ENCODE measurements around the gene EML4.
"Not testable (repeated sequence)": the region's sequence is repeated elsewhere in the genome, so short reads cannot be mapped to it uniquely, and the experiment has no call there.

EML4 gene

DNA sequence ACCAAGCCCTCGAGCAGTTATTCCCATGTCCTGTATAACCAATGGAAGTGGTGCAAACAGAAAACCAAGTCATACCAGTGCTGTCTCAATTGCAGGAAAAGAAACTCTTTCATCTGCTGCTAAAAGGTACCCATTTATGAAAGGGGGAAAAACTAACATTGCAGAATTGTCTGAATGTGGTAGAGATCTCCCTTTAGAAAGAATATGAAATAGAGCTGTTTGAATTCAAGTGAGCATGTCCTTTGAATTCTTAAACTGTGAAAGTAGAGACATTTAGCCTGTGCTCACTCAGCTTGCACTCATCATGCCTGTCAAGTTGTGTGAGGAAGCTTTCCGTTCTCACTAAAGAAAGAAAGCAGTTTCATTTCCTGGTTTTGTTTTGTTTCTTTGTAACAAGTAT, 87.4 kb downstream of the EML4 start:
- no peak for DNase-seq (ENCODE audit: low read depth, low spot score)

DNA sequence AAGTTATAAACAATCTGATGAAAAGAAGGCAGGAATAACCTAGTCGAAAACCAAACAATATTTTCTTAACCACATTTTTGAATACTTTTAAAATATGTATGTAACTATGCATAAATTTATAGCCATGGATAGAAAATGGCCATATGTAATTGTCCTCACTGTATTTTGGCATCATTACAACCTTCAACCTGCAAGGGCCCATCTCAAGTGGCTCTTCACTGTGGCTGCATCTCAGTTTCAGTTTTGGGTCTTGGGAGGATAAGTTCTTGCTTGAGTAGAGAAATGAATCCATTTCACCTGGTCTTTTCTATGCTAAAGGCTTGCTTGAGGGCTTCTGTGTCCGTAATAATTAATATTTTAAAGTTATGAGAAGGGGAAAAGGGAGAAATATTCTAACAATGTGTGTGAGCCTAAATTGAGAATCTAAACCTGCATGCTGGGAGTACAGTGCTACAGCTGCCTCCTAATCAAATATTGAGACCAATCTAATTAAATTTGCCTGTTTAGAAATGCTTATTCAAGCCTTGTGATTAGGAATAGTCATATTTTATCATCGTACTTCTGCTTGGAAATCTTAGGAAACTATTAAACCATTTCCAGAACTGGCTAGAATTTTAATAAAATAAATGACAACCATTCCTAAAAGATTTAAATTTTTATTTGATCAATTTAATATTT, 92.5 kb downstream of the EML4 start:
- no peak for DNase-seq (ENCODE audit: low read depth, low spot score)

DNA sequence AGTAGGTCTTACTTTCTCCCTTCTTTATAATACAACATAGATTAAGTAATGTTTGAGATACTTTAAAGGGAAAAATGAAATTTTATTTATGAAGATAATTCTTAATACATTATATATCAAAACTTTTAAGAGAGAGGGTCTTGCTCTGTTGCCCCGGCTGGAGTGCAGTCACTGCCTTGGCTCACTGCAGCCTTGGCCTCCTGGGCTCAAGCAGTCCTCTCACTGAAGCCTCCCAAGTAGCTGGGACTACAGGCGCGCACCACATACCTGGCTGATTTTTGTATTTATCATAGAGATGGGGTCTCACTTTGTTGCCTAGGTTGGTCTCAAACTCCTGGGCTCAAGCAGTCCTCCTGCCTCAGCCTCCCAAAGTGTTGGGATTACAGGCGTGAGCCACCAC, 97.1 kb downstream of the EML4 start:
- no peak for DNase-seq (ENCODE audit: low read depth, low spot score)

DNA sequence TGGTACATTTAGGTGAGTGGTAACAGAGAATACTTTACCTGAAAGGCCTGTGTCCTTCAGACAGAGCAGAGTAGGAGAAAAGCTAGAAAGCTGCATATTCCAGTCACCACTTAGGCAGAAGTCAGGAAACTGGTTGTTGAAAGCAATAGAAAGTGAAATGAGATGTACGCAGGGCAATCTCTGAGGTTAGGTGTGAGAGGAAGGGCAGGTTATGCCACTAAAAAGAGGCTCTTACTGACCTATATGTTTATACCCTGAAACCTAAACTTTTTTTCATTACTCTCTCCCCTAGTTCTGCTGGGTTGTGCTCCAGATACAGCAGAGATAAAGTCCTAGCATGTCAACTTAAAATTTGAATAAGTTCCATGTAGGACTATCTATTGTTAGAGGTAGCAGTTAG, 98.4 kb downstream of the EML4 start:
- DNase-seq (ENCODE audit: low read depth, low spot score): no peak

DNA sequence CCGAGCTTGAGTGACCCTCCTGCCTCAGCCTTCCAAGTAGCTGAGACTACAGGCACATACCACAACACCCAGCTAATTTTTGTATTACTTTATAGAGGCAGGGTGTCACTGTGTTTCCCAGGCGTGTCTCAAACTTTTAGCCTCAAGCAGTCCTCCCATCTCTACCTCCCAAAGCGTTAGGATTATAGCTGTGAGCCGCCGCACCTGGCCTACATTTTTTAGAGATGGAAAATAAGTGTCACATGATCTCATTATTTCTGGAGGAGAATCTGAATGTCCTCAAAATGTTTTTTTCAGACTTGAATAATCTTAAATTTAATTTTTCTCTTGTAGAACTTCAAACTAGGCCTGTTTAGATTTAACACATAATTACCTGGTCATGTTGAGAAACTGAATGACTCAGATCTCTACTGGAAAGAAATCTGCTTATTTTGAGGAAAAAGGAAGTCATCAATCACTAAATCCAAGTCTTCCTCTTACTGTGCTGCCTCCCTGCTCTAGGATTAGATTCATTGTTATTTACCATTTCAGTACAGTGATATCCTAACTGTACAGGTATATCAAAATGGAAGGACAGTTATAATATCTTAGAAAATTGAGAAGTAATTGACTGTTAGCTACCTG, 99.5 kb downstream of the EML4 start:
- no peak for DNase-seq (ENCODE audit: low read depth, low spot score)

DNA sequence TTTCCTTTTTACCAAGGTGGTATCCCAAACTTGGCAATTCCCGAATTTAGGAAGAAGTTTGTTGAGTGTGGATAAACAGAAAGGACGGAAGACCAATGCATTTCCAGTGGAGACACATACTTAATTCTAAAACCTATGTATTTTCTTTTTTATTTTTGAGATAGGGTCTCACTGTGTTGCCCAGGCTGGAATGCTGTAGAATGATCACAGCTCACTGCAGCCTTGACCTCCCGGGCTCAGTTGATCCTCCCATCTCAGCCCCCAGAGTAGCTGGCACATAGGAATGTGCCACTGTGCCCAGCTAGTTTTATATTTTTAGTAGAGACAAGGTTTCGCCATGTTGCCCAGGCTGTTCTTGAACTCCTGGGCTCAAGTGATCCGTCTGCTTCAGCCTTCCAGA, 101.6 kb downstream of the EML4 start:
- no peak for DNase-seq (ENCODE audit: low read depth, low spot score)

DNA sequence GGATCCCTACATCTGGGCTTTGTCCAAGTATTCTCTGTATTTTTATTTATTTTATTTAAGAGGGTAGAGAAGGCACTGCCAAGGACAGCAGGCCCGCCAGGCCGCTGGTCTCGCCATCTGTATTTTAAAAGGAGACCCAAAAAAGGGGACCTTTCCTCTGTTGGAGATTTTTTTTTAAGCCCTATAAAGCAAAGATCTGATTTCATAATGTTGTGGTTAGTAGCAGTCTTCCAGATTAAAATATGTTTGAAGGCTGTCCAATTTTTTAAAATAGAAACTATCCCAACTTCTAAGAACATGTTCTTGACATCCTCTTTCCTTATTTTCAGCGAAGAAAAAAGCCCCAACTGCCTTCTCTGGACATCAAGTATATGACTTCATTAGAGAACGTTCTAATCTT, 102.1 kb downstream of the EML4 start:
- DNase-seq (ENCODE audit: low read depth, low spot score): not testable (repeated sequence)

DNA sequence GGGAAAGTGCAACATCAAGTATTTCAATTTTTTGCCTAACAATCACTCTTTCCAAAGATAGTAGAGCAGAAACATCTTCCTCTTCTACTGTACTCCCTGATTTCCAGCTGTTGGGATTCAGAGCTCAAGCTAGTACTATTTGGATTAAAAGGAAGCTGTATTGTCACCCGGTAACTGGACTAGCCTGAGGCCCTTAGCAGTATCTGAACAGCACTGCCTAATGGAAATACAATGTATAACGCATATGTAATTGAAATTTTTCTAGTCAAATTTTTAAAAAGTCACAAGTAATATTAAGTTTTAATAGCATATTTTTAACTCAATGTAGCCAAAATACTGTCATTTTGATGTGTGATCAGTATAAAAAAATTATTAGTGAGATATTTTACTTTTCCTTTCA, 105.7 kb downstream of the EML4 start:
- no peak for DNase-seq (ENCODE audit: low read depth, low spot score)

DNA sequence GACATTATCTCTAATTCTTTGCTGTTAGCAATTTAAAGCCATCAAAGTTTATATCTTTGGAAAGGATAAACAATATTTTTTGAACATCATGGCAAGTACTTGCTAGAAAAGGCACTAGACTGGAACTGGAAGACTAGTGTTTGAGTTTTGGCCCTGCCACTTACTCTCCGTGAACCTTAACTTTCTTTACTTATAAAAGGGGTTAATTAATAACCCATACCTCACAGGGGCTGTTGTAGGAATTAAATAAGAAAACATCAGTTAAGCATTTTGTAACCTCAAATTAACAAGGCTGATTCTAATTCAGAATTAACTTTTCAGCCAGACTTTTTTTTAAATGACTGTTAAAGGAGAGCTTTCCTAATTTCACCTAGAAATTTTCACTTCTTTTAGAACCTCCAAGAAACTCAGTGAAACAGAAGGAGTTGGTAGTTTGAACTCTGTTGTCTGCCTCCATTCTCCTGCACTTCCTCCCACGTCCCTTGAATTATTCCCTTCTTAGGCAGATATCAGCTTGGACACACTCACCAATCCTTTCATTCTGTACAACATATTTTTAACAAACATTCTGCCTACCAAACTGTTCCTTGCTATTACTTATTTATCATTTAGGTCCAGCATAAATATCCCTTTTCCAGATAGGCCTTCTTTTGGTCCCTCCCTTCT, 112.4 kb downstream of the EML4 start:
- DNase-seq (ENCODE audit: low read depth, low spot score): no peak

DNA sequence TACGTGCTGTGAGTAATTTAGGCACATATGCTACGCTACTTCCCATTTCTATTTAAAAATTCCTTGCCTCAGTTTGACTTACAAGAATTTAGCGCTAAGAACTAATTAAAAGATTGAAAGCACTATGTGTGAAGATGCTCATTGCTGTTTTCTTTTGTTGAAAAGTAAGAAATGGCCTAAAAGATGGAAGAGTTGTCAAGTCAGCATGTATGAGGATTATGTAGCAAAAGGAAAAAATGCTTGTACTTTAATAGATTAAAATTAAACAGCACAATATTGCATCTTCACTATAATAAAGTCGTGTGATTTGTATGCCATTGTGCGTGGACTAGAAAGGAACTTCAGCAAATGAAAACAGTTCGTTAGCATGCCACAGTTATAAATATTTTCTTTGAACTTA, 114.9 kb downstream of the EML4 start:
- no peak for DNase-seq (ENCODE audit: low read depth, low spot score)

DNA sequence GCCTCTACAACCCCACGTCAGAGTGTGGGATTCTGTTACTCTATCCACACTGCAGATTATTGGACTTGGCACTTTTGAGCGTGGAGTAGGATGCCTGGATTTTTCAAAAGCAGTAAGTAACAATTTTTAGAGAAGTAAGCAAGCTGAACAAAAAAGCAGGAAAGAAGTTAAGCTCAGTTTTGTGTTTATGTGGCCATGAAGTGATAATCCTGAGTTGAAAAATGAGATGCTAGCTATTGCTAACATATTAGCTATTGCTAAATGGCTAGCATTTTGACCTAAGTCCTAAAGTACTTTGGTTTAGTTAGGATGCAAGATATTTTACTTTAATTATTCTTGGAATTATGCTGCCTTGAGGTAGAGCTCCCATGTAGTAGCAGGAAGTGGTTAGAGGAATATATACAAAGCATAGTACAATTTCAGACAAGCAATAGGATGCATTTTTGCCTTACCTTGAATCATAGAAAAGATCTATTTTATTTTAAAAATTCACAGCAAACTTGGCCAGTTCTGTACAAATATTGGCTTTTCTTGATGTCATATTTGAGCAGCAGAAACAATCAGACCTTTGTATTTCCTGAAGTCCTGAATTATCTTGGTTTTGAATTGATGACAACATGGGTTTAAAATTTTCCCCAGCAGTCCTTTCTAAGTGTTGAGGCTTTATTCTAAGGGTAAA, 117.3 kb downstream of the EML4 start:
- no peak for DNase-seq (ENCODE audit: low read depth, low spot score)

DNA sequence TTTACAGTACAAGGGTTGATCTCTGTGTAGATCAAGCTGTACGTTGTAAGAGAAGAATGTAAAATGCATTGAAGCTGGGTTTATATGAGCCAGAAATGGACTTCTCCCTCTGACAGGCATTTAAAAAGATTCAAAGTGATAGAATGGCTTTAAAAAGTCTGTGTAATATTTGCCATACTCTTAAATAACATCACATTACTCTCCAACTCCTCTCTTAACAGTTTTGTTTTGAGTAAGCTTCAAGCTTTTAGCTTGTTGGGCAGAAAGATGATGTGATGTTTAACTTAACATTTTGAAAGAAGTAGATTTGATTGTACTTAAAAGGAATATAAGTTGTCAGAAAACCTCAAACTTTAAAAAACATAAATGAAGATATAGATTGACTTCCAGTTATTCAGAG, 119.7 kb downstream of the EML4 start:
- no peak for DNase-seq (ENCODE audit: low read depth, low spot score)

DNA sequence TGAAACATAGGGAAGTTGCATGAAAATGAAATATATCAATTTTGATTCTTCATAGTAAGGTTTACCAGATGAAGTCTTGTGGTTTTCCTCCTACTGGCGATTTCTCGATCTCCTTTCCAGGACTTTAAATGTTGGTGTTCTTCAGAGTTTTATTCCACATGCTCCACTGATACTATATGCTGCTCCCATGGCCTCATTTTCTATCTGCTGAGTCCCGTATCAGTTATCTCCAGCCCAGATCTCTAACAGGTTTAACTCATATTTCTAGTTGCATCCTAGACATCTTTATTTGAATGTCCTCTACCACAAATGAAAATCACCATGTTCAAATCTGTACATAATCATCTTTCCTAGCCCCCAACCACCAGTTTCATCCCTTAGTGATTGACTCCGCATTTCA, 120.1 kb downstream of the EML4 start:
- no peak for DNase-seq (ENCODE audit: low read depth, low spot score)

DNA sequence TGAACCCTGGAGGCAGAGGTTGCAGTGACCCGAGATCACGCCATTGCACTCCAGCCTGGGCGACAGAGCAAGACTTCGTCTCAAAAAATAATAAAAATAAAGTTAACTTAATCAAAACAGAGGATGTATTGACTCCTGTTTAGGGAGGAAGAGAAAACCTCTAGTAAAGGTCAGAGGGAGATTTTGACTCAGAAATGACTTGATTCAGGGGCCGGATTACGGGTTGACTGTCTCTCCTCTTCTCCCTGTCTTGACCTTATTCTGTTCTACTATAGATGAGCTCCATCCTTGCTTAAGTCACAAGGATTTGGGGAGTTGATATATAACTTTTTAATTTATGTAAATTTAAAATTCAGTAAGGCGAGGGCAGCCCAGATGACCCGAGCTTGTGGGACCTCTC, 120.9 kb downstream of the EML4 start:
- no peak for DNase-seq (ENCODE audit: low read depth, low spot score)

DNA sequence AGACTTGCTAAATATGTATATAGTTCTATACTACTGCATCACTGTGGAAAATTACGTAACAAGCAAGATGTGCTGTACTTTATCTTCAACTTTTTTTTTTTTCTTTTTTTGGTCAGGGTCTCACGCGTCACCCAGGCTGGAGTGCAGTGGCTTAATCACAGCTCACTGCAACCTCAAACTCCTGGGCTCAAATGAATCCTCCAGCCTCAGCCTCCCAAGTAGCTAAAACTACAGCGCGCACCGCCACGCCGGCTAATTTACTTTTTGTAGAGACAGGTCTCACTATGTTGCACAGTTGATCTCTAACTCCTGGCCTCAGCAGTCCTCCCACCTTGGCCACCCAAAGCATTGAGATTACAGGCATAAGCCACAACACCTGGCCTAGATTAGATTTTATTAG, 123.9 kb downstream of the EML4 start:
- no peak for DNase-seq (ENCODE audit: low read depth, low spot score)

DNA sequence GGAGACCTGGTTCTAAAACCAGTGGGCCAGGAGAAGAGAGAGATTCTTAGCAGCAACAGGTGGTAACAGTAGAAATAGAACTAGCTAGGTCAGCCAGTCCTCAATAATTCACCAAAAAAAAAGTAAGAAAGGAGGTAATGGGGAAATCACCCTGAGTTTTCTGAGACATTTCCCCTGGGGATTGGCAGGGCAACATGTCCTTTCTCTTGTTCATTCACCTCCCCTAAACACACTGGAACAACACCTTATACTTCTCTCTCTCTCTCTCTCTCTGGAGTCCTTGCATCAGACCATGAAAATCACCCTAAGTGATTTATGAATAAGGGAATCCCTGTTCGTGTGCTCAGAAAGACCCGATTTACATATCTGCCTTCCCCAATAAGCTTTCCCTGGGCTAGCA, 127.1 kb downstream of the EML4 start:
- DNase-seq (ENCODE audit: low read depth, low spot score): no peak

DNA sequence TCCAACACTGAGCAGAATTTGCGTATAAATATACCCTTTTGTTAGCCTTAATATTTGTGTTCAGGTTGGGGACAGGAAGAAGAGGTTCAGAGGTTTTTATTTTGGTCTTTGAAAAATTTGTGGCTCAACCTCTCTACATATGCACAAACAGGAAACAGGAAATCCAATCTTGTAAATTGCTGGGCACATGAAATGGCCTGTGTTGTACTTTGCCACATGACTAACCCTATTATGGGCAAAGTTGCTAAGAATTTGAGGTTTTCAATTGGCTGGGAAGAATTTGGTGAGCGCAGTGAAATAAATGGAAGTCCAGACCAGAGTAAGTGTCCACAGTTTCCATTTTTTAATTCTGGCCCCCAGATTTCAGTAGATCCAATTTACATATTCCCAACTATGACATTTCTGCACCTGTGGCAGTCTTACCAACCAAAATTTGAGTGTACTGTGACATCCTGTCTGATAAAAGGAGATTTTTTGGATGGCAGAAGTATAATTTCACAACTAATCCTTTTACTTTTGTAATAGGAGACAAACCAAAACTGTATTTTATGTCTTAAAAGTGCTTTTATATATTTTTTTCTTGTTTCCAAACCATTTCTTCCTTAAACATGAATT, 128.3 kb downstream of the EML4 start:
- DNase-seq (ENCODE audit: low read depth, low spot score): no peak

DNA sequence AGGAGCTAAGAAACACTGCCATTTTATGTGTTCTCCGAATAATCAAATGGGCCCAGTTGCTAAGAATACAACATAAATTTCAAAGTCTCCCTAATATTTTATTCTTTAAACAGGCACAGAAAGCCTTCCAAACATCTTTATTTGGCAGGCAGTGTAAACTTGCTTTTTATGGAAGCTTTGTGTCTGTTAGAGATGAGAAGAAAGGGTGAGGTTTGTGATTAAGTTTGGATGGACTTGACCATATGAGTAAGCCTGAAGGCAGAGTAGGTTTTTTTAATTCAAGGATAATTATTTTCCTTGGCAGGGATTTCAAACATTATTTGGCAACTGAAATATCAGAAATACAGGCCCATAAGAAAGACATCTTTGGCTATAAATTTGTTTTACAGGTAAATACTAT, 129.0 kb downstream of the EML4 start:
- no peak for DNase-seq (ENCODE audit: low read depth, low spot score)

DNA sequence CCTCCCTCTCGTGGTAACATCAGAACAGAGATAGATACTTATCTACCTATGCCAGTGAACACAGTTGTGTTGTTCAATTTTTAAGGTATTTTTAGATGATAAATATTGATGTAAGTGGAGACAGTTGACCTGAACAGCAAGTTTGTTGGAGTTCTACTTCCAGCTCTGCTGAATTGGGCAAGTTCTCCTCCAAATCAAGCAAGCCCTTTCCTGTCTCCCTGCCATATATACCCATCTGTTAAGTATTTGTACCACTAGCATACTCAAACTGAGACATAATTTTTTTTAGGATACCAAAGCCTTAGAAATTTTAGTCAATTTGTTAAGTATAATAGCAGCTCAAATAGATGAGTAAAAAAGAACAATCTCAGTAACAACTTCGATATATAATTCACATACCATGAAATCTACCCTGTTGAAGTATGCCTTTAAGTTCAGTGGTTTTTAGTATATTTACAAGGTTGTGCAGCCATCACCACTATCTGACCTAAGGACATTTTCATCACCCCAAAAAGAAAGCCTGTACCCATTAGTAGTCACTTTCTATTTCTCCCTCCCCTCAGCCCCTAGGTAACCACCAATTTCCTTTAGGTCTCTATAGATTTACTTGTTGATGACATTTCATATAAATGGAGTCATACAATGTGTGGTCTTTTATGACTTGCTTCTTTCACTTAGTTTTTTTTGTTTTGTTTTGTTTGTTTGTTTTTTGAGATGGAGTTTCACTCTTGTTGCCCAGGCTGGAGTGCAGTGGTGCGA, 130.0 kb downstream of the EML4 start:
- DNase-seq (ENCODE audit: low read depth, low spot score): no peak

DNA sequence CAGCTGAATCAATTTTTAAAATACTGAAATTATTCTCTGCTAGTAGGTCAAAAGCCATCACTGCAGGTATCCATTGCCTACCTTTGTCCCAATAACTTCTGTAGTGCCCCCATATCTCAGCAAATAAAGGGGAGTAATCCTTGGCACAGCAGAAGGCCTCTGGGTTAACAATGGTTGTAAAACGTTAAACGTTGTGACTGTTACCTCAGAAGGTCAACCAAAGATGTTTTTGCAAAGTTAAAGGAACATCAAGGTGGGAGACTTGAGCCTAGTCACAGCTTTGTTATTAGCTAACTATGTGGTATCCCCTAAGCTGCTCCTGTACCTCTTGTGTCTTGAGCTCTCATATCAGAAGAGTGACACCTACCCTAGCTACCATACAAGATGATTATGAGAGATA, 131.4 kb downstream of the EML4 start:
- no peak for DNase-seq (ENCODE audit: low read depth, low spot score)

DNA sequence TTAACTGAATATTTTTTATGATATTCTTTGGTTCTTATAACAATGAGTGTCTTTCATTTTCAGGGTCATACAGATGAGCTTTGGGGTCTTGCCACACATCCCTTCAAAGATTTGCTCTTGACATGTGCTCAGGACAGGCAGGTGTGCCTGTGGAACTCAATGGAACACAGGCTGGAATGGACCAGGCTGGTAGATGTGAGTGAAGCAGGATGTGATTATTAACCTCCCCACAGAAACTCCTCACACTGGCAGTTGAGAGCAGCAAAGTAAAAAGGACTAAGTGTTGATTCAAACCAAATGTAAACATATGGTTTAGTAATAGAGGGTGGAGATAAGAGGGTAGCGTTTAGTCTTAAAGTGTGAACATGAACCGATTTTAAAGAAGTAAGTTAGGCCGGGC, 134.1 kb downstream of the EML4 start:
- DNase-seq (ENCODE audit: low read depth, low spot score): no peak

All from activated naive CD8-positive, alpha-beta T cell treated with anti-CD3 and anti-CD28 coated beads, Interleukin-2, amount 50 U/mL, for 16 hours (primary cell).